AG08396 (cell line): ENCODE data around the gene PHF3.

Experiments
- DNase-seq: peaks from one replicate; pipeline ENCODE4 v3.0.0; 2012; ENCODE audit warnings: low spot score, mixed read lengths

The PHF3 gene

GRCh38 chr6:63635588-63636517, at the start of gene PHF3:
TSS of gene PHF3 (plus strand) at chr6:63635802. CDS start at chr6:63646552, 10,750 bp downstream.
- peak; percentile 97 for DNase-seq

GRCh38 chr6:63589952-63590411, 45.6 kb upstream of the PHF3 start:
- DNase-seq, result no peak

GRCh38 chr6:63592886-63593285, 42.7 kb upstream of the PHF3 start:
- DNase-seq, result no peak

- DNase-seq, result no peak
These were observed 38.2 kb upstream of the PHF3 start for GRCh38 chr6:63597141-63598048.

GRCh38 chr6:63598049-63599036, 37.3 kb upstream of the PHF3 start:
- peak; percentile 67 for DNase-seq

- no peak for DNase-seq
These were observed 36.4 kb upstream of the PHF3 start for GRCh38 chr6:63599243-63599642.

GRCh38 chr6:63600136-63600535, 35.5 kb upstream of the PHF3 start:
- no peak for DNase-seq

- no peak for DNase-seq
These were observed 26.4 kb upstream of the PHF3 start for GRCh38 chr6:63609231-63609630.

- DNase-seq, result no peak
These were observed 24.7 kb upstream of the PHF3 start for GRCh38 chr6:63610944-63611343.

- DNase-seq, result no peak
These were observed 24.0 kb upstream of the PHF3 start for GRCh38 chr6:63611560-63611959.

- DNase-seq, result no peak
These were observed 20.0 kb upstream of the PHF3 start for GRCh38 chr6:63615590-63615989.

GRCh38 chr6:63624091-63624490, 11.5 kb upstream of the PHF3 start:
- DNase-seq, result no peak

GRCh38 chr6:63630466-63630865, 5.1 kb upstream of the PHF3 start:
- no peak for DNase-seq

- DNase-seq, result no peak
These were observed 972 bp upstream of the PHF3 start for GRCh38 chr6:63634630-63635029.

GRCh38 chr6:63635215-63635587, 401 bp upstream of the PHF3 start:
- DNase-seq, result no peak

GRCh38 chr6:63636518-63637021, 968 bp downstream of the PHF3 start:
- peak; percentile 42 for DNase-seq

GRCh38 chr6:63637865-63638445, 2.4 kb downstream of the PHF3 start:
- DNase-seq, result no peak

- peak; percentile 34 for DNase-seq
These were observed 4.5 kb downstream of the PHF3 start for GRCh38 chr6:63640062-63640461.

GRCh38 chr6:63643862-63644261, 8.3 kb downstream of the PHF3 start:
- no peak for DNase-seq

- DNase-seq, result no peak
These were observed 9.2 kb downstream of the PHF3 start for GRCh38 chr6:63644668-63645326.
